Ectodermal cell (in vitro differentiated cells): ENCODE measurements around the gene ABHD16B.

Source experiments
- H3K27ac ChIP-seq: 2 replicates; pipeline ENCODE4 v1.7.0; 2013; ENCODE audit warnings: mild to moderate bottlenecking, low read depth, low read length; ENCODE audit not compliant: insufficient read depth, poor library complexity, severe bottlenecking
- H3K27me3 ChIP-seq: 2 replicates; pipeline ENCODE4 v1.7.0; 2013; ENCODE audit warnings: mild to moderate bottlenecking, low read length; ENCODE audit not compliant: insufficient read depth, control insufficient read depth, poor library complexity, severe bottlenecking
- H3K36me3 ChIP-seq: one replicate; pipeline ENCODE4 v1.7.0; 2013; ENCODE audit warnings: low read length; ENCODE audit not compliant: control insufficient read depth, insufficient read depth
- H3K4me1 ChIP-seq: one replicate; pipeline ENCODE4 v1.7.0; 2013; ENCODE audit warnings: low read length; ENCODE audit not compliant: control insufficient read depth, insufficient read depth
- H3K4me3 ChIP-seq: 2 replicates; pipeline ENCODE4 v1.7.0; 2013; ENCODE audit warnings: low read depth, low read length, control low read depth; ENCODE audit not compliant: insufficient read depth
- H3K9me3 ChIP-seq: 2 replicates; pipeline ENCODE4 v1.7.0; 2013; ENCODE audit warnings: mild to moderate bottlenecking, low read length, moderate library complexity; ENCODE audit not compliant: control insufficient read depth
- WGBS, 2 experiments: methylation state at CpG; one replicate each; pipeline ENCODE4 v1.1.7; 2013; ENCODE audit warnings: missing lambda C conversion rate in 2 of 2; 5-methylcytosine and 5-hydroxymethylcytosine counted together

ABHD16B gene

GRCh38 chr20:63889241-63890200, 28.2 kb downstream of the ABHD16B start:
- Histone ChIP-seq H3K27ac (no peak overlapping the region), H3K9me3 (no peaks in the 10 kb centered on the region), H3K36me3 (peaks cover 14% of the 10 kb centered on the region), H3K27me3 (peaks cover 5% of the 10 kb centered on the region), H3K4me3 (no peak overlapping the region), H3K4me1 (no peaks in the 10 kb centered on the region)
- WGBS, 2 experiments = 94 to 95% methylated on average over 25 of the region's 25 CpGs

GRCh38 chr20:63890201-63890576, 28.9 kb downstream of the ABHD16B start:
- Histone ChIP-seq H3K9me3 (no peaks in the 10 kb centered on the region), H3K27me3 (peaks cover 5% of the 10 kb centered on the region), H3K36me3 (peaks cover 10% of the 10 kb centered on the region), H3K4me3 (no peak overlapping the region), H3K27ac (no peak overlapping the region), H3K4me1 (no peaks in the 10 kb centered on the region)
- 94 to 95% methylated on average over 7 of the region's 7 CpGs for WGBS, 2 experiments

- H3K27me3 ChIP-seq = peaks cover 5% of the 10 kb centered on the region
Observed at GRCh38 chr20:63890616-63891015, 29.3 kb downstream of the ABHD16B start.

GRCh38 chr20:63891061-63892002, 30.0 kb downstream of the ABHD16B start:
- 92 to 94% methylated on average over 29 of the region's 29 CpGs for WGBS, 2 experiments
- H3K36me3 ChIP-seq = peaks cover 10% of the 10 kb centered on the region
- H3K4me1 ChIP-seq = peaks cover 5% of the 10 kb centered on the region
- no peak overlapping the region for H3K27ac ChIP-seq
- H3K27me3 ChIP-seq = peaks cover 5% of the 10 kb centered on the region
- H3K4me3 ChIP-seq = no peak overlapping the region
- no peaks in the 10 kb centered on the region for H3K9me3 ChIP-seq

More at GRCh38 chr20:63890616-63891015, 29.3 kb downstream of the ABHD16B start:
- H3K27ac ChIP-seq = no peak overlapping the region
- H3K4me3 ChIP-seq = no peak overlapping the region
- 93 to 96% methylated on average over 7 of the region's 7 CpGs for WGBS, 2 experiments
- H3K4me1 ChIP-seq = no peaks in the 10 kb centered on the region
- peaks cover 10% of the 10 kb centered on the region for H3K36me3 ChIP-seq
- H3K9me3 ChIP-seq = no peaks in the 10 kb centered on the region

- WGBS, 2 experiments = 91% methylated on average over 7 of the region's 7 CpGs
Observed at GRCh38 chr20:63892402-63892801, 31.1 kb downstream of the ABHD16B start.

GRCh38 chr20:63893999-63894357, 32.7 kb downstream of the ABHD16B start:
- Histone ChIP-seq H3K27me3 (peaks cover 5% of the 10 kb centered on the region), H3K36me3 (peaks cover 10% of the 10 kb centered on the region), H3K9me3 (no peaks in the 10 kb centered on the region), H3K27ac (no peak overlapping the region), H3K4me1 (peaks cover 9% of the 10 kb centered on the region), H3K4me3 (no peak overlapping the region)
- 49 to 52% methylated on average over 6 of the region's 6 CpGs for WGBS, 2 experiments

More at GRCh38 chr20:63892402-63892801, 31.1 kb downstream of the ABHD16B start:
- Histone ChIP-seq H3K27ac (no peak overlapping the region), H3K36me3 (peaks cover 10% of the 10 kb centered on the region), H3K4me1 (peaks cover 9% of the 10 kb centered on the region), H3K27me3 (peaks cover 5% of the 10 kb centered on the region), H3K4me3 (no peak overlapping the region), H3K9me3 (no peaks in the 10 kb centered on the region)

- peaks cover 5% of the 10 kb centered on the region for H3K27me3 ChIP-seq
- H3K36me3 ChIP-seq = peaks cover 10% of the 10 kb centered on the region
- peak within 1 kb of the TSS; percentile 61 for H3K4me3 ChIP-seq
- 2% methylated on average over 82 of the region's 82 CpGs for WGBS, 2 experiments
- no peaks in the 10 kb centered on the region for H3K9me3 ChIP-seq
- peaks cover 9% of the 10 kb centered on the region for H3K4me1 ChIP-seq
- no peak within 1 kb of the TSS for H3K27ac ChIP-seq
Observed at GRCh38 chr20:63894358-63895201, 33.3 kb downstream of the ABHD16B start, which contains the start of gene DNAJC5. DNAJC5 (plus strand) TSS chr20:63895126; CDS start chr20:63928346, 33,220 bp downstream.

GRCh38 chr20:63895202-63895951, 34.1 kb downstream of the ABHD16B start:
- peaks cover 9% of the 10 kb centered on the region for H3K4me1 ChIP-seq
- H3K27me3 ChIP-seq = peaks cover 5% of the 10 kb centered on the region
- no peak overlapping the region for H3K27ac ChIP-seq
- H3K4me3 ChIP-seq = peak overlapping the region; percentile 61
- H3K36me3 ChIP-seq = peaks cover 6% of the 10 kb centered on the region
- WGBS, 2 experiments = 0 to 1% methylated on average over 87 of the region's 87 CpGs
- no peaks in the 10 kb centered on the region for H3K9me3 ChIP-seq

GRCh38 chr20:63895952-63896263, 34.6 kb downstream of the ABHD16B start:
- Histone ChIP-seq H3K27me3 (peaks cover 5% of the 10 kb centered on the region), H3K9me3 (no peaks in the 10 kb centered on the region), H3K4me1 (peaks cover 9% of the 10 kb centered on the region), H3K27ac (no peak overlapping the region), H3K36me3 (peaks cover 2% of the 10 kb centered on the region), H3K4me3 (peak overlapping the region; percentile 61)
- 26 to 32% methylated on average over 5 of the region's 5 CpGs for WGBS, 2 experiments
